ENCODE results near the gene SLFN12L. TPM values are rescaled to one million over a fixed set of nuclear protein-coding genes. Genes with fewer than 3 reads are reported as not detected.

The SLFN12L gene
- total RNA-seq, 1 experiment from 2014 or later: 0.13 TPM

DNA sequence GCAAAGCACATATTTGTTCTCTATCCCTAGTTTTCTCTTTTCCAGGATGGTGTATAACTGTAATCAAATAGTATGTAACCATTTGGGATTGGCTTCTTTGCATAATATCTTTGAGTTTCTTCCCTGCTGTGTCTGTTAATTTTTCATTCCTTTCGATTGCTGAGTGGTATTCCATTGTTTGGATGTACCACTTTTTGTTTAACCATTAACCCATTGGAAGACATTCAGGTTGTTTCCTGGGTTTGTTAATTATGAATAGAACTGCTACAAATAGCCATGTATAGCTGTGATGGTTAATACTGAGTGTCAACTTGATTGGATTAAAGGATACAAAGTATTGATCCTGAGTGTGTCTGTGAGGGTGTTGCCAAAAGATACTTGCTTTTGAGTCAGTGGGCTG, 84.3 kb downstream of the SLFN12L start:
- ChIA-PET CTCF (no interaction called here), POLR2A (no interaction called here)
- ATAC-seq: no peak
- H3K27me3 Mint-ChIP-seq (ENCODE audit: low read depth): peaks cover 99% of the 10 kb centered on the region
- no peaks in the 10 kb centered on the region for H3K36me3 Mint-ChIP-seq
- H3K9me3 Mint-ChIP-seq: peaks cover 14% of the 10 kb centered on the region
- no peak overlapping the region for H3K4me3 Mint-ChIP-seq
- TF ChIP-seq CBFB (CRISPR knock-in tag; IDR thresholded peaks at IDR 0.05; ENCODE audit: low read depth): no peak
- TF ChIP-seq, protein P1, sequence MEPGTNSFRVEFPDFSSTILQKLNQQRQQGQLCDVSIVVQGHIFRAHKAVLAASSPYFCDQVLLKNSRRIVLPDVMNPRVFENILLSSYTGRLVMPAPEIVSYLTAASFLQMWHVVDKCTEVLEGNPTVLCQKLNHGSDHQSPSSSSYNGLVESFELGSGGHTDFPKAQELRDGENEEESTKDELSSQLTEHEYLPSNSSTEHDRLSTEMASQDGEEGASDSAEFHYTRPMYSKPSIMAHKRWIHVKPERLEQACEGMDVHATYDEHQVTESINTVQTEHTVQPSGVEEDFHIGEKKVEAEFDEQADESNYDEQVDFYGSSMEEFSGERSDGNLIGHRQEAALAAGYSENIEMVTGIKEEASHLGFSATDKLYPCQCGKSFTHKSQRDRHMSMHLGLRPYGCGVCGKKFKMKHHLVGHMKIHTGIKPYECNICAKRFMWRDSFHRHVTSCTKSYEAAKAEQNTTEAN (CRISPR knock-in tag; IDR thresholded peaks at IDR 0.05): no peak
- TF ChIP-seq FOXP1 (CRISPR knock-in tag; IDR thresholded peaks at IDR 0.05; ENCODE audit: borderline replicate concordance): no peak
- TF ChIP-seq TCF7 (CRISPR knock-in tag; IDR thresholded peaks at IDR 0.05; ENCODE audit: low read depth): no peak
- TF ChIP-seq, protein P2, sequence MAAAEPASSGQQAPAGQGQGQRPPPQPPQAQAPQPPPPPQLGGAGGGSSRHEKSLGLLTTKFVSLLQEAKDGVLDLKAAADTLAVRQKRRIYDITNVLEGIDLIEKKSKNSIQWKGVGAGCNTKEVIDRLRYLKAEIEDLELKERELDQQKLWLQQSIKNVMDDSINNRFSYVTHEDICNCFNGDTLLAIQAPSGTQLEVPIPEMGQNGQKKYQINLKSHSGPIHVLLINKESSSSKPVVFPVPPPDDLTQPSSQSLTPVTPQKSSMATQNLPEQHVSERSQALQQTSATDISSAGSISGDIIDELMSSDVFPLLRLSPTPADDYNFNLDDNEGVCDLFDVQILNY (CRISPR knock-in tag; IDR thresholded peaks at IDR 0.05): no peak
- TF ChIP-seq, protein P3, sequence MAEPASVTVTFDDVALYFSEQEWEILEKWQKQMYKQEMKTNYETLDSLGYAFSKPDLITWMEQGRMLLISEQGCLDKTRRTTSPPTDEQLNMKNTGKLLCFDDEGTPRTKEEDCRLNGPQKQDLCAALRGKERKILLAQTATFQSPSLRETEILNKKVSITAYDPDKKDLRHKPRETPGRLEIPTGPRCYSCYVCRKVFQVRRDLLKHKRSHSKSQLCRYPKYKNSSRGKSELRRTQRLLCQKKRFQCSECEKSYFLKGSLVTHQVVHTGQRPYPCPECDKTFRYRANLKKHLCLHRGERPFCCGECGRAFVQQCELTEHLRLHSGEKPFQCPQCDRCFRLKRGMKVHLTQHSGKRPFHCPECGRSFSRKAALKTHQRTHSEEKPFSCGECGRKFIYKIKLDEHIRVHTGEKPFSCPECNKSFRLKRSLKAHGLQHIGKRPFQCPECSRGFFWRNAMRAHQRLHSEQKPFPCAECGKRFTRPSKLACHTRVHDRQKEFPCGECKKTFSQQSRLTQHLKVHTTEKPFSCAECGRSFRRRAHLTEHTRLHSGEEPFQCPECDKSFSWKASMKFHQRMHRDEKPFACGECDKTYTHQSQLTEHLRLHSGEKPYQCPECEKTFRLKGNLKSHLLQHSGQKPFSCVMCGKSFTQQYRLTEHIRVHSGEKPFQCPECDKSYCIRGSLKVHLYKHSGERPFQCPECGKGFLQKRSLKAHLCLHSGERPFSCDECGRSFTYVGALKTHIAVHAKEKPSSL (CRISPR knock-in tag; conservative IDR thresholded peaks at IDR 0.05): no peak
- no peak for TF ChIP-seq RELA (CRISPR knock-in tag; IDR thresholded peaks at IDR 0.05; ENCODE audit: borderline replicate concordance)
- TF ChIP-seq ZNF232 (CRISPR knock-in tag; IDR thresholded peaks at IDR 0.05): no peak
- TF ChIP-seq KAT7 (CRISPR knock-in tag; IDR thresholded peaks at IDR 0.05; ENCODE audit: borderline replicate concordance): no peak
- TF ChIP-seq, protein P4, sequence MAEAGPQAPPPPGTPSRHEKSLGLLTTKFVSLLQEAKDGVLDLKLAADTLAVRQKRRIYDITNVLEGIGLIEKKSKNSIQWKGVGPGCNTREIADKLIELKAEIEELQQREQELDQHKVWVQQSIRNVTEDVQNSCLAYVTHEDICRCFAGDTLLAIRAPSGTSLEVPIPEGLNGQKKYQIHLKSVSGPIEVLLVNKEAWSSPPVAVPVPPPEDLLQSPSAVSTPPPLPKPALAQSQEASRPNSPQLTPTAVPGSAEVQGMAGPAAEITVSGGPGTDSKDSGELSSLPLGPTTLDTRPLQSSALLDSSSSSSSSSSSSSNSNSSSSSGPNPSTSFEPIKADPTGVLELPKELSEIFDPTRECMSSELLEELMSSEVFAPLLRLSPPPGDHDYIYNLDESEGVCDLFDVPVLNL (CRISPR knock-in tag; IDR thresholded peaks at IDR 0.05; ENCODE audit: borderline replicate concordance, low read depth): no peak
- TF ChIP-seq NFATC4 (CRISPR knock-in tag; IDR thresholded peaks at IDR 0.05): no peak
- TF ChIP-seq, protein P5, sequence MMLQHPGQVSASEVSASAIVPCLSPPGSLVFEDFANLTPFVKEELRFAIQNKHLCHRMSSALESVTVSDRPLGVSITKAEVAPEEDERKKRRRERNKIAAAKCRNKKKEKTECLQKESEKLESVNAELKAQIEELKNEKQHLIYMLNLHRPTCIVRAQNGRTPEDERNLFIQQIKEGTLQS (CRISPR knock-in tag; conservative IDR thresholded peaks at IDR 0.05): no peak
- no peak overlapping the region for H3K27ac Mint-ChIP-seq
- H3K4me1 Mint-ChIP-seq: peaks cover 8% of the 10 kb centered on the region
- DNase-seq (ENCODE audit: low spot score): no peak

DNA sequence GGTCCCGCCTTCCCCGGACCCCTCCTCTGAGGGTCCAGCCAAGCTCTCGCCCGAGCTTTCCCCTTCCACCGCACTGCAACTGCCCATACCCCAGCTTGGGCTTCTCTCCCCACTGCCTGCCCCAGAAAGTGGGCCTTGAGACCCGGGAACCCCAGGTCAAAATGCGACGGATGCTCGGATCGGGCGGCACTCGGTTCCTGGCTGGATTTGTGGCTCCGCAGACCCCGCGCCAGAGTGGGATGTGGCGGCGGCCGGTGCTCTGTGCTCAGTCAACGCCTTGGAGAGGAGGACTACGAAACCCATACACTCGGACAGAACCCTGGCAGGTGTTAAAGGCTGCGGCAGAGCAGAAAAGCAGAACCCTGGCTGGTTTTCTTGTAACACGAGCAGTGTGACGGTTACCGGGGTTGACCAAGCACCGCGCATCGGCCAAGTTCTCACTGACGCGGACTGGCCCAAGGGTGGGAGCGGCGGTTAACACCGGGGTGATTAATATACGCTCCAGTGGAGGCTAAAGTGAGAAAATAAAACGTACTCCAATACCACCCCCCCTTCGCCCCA, 88.0 kb downstream of the SLFN12L start:
- peaks cover 99% of the 10 kb centered on the region for H3K27me3 Mint-ChIP-seq (ENCODE audit: low read depth)
- H3K36me3 Mint-ChIP-seq: peaks cover 3% of the 10 kb centered on the region; the same call in 1 of the 2 replicates
- DNase-seq (ENCODE audit: low spot score): peak; percentile 43
- ChIA-PET POLR2A (interaction anchor here (0.7 to 2.9 kb wide), 2 partner anchors 16 to 465 kb away, joined by 4 to 32 read pairs; partner anchors contain the start of gene SLFN12), CTCF (interaction anchor here (1.8 kb wide), 1 partner anchor 39 kb away, joined by 14 read pairs; no protein-coding TSS in a partner anchor)
- peaks cover 6% of the 10 kb centered on the region for H3K9me3 Mint-ChIP-seq
- H3K4me3 Mint-ChIP-seq: peak overlapping the region; percentile 79
- ATAC-seq: peak; percentile 24
- no peak overlapping the region for H3K27ac Mint-ChIP-seq
- H3K4me1 Mint-ChIP-seq: peaks cover 26% of the 10 kb centered on the region
- no peak for TF ChIP-seq MYBL2 (CRISPR knock-in tag; IDR thresholded peaks at IDR 0.05)
- TF ChIP-seq, protein P6, sequence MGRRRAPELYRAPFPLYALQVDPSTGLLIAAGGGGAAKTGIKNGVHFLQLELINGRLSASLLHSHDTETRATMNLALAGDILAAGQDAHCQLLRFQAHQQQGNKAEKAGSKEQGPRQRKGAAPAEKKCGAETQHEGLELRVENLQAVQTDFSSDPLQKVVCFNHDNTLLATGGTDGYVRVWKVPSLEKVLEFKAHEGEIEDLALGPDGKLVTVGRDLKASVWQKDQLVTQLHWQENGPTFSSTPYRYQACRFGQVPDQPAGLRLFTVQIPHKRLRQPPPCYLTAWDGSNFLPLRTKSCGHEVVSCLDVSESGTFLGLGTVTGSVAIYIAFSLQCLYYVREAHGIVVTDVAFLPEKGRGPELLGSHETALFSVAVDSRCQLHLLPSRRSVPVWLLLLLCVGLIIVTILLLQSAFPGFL (CRISPR knock-in tag; IDR thresholded peaks at IDR 0.05; ENCODE audit: borderline replicate concordance): no peak
- TF ChIP-seq, protein P7, sequence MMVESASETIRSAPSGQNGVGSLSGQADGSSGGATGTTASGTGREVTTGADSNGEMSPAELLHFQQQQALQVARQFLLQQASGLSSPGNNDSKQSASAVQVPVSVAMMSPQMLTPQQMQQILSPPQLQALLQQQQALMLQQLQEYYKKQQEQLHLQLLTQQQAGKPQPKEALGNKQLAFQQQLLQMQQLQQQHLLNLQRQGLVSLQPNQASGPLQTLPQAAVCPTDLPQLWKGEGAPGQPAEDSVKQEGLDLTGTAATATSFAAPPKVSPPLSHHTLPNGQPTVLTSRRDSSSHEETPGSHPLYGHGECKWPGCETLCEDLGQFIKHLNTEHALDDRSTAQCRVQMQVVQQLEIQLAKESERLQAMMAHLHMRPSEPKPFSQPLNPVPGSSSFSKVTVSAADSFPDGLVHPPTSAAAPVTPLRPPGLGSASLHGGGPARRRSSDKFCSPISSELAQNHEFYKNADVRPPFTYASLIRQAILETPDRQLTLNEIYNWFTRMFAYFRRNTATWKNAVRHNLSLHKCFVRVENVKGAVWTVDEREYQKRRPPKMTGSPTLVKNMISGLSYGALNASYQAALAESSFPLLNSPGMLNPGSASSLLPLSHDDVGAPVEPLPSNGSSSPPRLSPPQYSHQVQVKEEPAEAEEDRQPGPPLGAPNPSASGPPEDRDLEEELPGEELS (CRISPR knock-in tag; IDR thresholded peaks at IDR 0.05): no peak
- TF ChIP-seq ZNF416 (CRISPR knock-in tag; IDR thresholded peaks at IDR 0.05): no peak
- TF ChIP-seq ZNF263 (CRISPR knock-in tag; IDR thresholded peaks at IDR 0.05; ENCODE audit: low read depth): no peak
- TF ChIP-seq, protein P2 (CRISPR knock-in tag; IDR thresholded peaks at IDR 0.05): no peak
- no peak for TF ChIP-seq NFYB (CRISPR knock-in tag; conservative IDR thresholded peaks at IDR 0.05; ENCODE audit: low read depth)
- TF ChIP-seq, protein P8, sequence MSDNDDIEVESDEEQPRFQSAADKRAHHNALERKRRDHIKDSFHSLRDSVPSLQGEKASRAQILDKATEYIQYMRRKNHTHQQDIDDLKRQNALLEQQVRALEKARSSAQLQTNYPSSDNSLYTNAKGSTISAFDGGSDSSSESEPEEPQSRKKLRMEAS (CRISPR knock-in tag; IDR thresholded peaks at IDR 0.05): no peak
- TF ChIP-seq, protein P9, sequence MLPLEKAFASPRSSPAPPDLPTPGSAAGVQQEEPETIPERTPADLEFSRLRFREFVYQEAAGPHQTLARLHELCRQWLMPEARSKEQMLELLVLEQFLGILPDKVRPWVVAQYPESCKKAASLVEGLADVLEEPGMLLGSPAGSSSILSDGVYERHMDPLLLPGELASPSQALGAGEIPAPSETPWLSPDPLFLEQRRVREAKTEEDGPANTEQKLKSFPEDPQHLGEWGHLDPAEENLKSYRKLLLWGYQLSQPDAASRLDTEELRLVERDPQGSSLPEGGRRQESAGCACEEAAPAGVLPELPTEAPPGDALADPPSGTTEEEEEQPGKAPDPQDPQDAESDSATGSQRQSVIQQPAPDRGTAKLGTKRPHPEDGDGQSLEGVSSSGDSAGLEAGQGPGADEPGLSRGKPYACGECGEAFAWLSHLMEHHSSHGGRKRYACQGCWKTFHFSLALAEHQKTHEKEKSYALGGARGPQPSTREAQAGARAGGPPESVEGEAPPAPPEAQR (CRISPR knock-in tag; IDR thresholded peaks at IDR 0.05): no peak
- no peak for TF ChIP-seq FOXP1 (CRISPR knock-in tag; IDR thresholded peaks at IDR 0.05; ENCODE audit: borderline replicate concordance)
- no peak for TF ChIP-seq ZNF232 (CRISPR knock-in tag; IDR thresholded peaks at IDR 0.05)
- no peak for TF ChIP-seq TEAD4 (CRISPR knock-in tag; IDR thresholded peaks at IDR 0.05)
- no peak for TF ChIP-seq ZNF219 (CRISPR knock-in tag; IDR thresholded peaks at IDR 0.05; ENCODE audit: borderline replicate concordance)

Data from WTC11 (cell line).